ENCODE measurements around the gene TRO. TPM values are rescaled to one million over a fixed set of nuclear protein-coding genes. Genes with fewer than 3 reads are reported as not detected.

Gene TRO
- polyA plus RNA-seq, 3 donors, result not detected

GRCh38 chrX:54980334-54980733, 59.7 kb downstream of the TRO start:
- Histone ChIP-seq H3K4me2 (replicated peaks; ENCODE audit: extremely low read depth, low read length, poor library complexity, severe bottlenecking) (no peak overlapping the region), H3K4me3 (replicated peaks in 1 of 3; ENCODE audit: low read depth in 2 of 3, low read length in 3 of 3) (no peak overlapping the region), H2AFZ (ENCODE audit: insufficient read depth, low read depth, low read length, poor library complexity, severe bottlenecking) (no peak overlapping the region), H3K9ac (ENCODE audit: insufficient read depth, low read length, poor library complexity, severe bottlenecking) (no peak overlapping the region), H3K9me3 (replicated peaks in 1 of 2; ENCODE audit: control insufficient read depth in 1 of 2, insufficient read depth in 1 of 2, low read length in 2 of 2) (no peaks in the 10 kb centered on the region), H3K4me1 (ENCODE audit: control insufficient read depth in 1 of 2, insufficient read depth in 2 of 2, low read length in 2 of 2) (no peaks in the 10 kb centered on the region), H3K27ac (ENCODE audit: low read depth in 1 of 2, low read length in 2 of 2) (no peak overlapping the region), H3K36me3 (replicated peaks in 1 of 2; ENCODE audit: control insufficient read depth in 1 of 2, insufficient read depth in 2 of 2, low read length in 2 of 2) (no peaks in the 10 kb centered on the region), H3K27me3 (ENCODE audit: control insufficient read depth in 2 of 2, insufficient read depth in 2 of 2, low read length in 2 of 2) (no peaks in the 10 kb centered on the region), H3K79me2 (ENCODE audit: insufficient read depth, low read length) (no peaks in the 10 kb centered on the region), H4K20me1 (ENCODE audit: insufficient read depth, low read length) (no peaks in the 10 kb centered on the region)
- Mint-ChIP-seq H3K4me3 (no peak overlapping the region), H3K4me1 (no peaks in the 10 kb centered on the region), H3K9me3 (peaks cover 0 to 3% (median 0%) of the 10 kb centered on the region in 7 donors), H3K27me3 (ENCODE audit: low read depth in 3 of 3) (peaks cover 2 to 5% (median 3%) of the 10 kb centered on the region in 3 donors), H3K27ac (no peak overlapping the region), H3K36me3 (no peaks in the 10 kb centered on the region)
- 94% methylated on average over 3 of the region's 6 CpGs for WGBS (ENCODE audit: insufficient coverage)
- no peak for TF ChIP-seq CTCF (IDR thresholded peaks at IDR 0.05)
- no peak for DNase-seq
- intact Hi-C loops (cut with micrococcal nuclease), result no loop called here

Small RNA genes within 50 kb of the gene (small RNA-seq; reads per million reads assigned to genes)
- not detected for gene RF00614 (ENCODE audit: insufficient read length, low read depth)

Other genes with a start within 250 kb of the TRO start
- not detected for gene ITIH6, start 122.6 kb upstream of the TRO start, polyA plus RNA-seq
- gene MAGED2, start 113.1 kb upstream of the TRO start, polyA plus RNA-seq, result 10 to 100 TPM; 38.3 to 43.5 (median 39.1) TPM
- gene PFKFB1, start 73.4 kb downstream of the TRO start, polyA plus RNA-seq, result under 1 TPM in 2 of 3 donors, not detected in 1; 0.11 to 0.21 TPM
- 10 to 100 TPM; 13.3 to 17.8 (median 14.4) TPM for gene APEX2, start 79.5 kb downstream of the TRO start, polyA plus RNA-seq
- 1 to 10 TPM in 1 of 3 donors, not detected in 2; 1.1 TPM for gene ALAS2, start 110.2 kb downstream of the TRO start, polyA plus RNA-seq
- gene PAGE2B, start 154.2 kb downstream of the TRO start, polyA plus RNA-seq, result not detected
- not detected for gene PAGE2, start 168.2 kb downstream of the TRO start, polyA plus RNA-seq